Sigmoid colon (tissue), 7 donors: ENCODE data around the gene PLOD3. TPM values are rescaled to one million over a fixed set of nuclear protein-coding genes. Genes with fewer than 3 reads are reported as not detected.

Source experiments
- DNase-seq: peaks from one replicate; pipeline ENCODE4 v3.0.0-alpha.2; 2019
- H3K27ac ChIP-seq, 4 donors: fragments of 200-600 bp; sonication (generic); one replicate each; pipeline ENCODE4 v1.5.1; 2016 to 2019; ENCODE audit warnings: mild to moderate bottlenecking in 1 of 4
- H3K27me3 ChIP-seq, 3 donors: fragments of 200-600 bp; sonication (generic); one replicate each; pipeline ENCODE4 v1.5.1; 2019; ENCODE audit warnings: mild to moderate bottlenecking in 1 of 3
- H3K36me3 ChIP-seq, 4 donors: fragments of 200-600 bp; sonication (generic); one replicate each; pipeline ENCODE4 v1.5.1; 2016 to 2019
- H3K4me1 ChIP-seq, 4 donors: fragments of 200-600 bp; sonication (generic); one replicate each; pipeline ENCODE4 v1.5.1; 2017 to 2019
- H3K4me3 ChIP-seq, 4 donors: fragments of 200-600 bp; sonication (generic); one replicate each; pipeline ENCODE4 v1.5.1; 2017 to 2019; ENCODE audit warnings: mild to moderate bottlenecking in 2 of 4, moderate library complexity in 1 of 4
- H3K9me3 ChIP-seq, 4 donors: fragments of 200-600 bp in 3 of 4; sonication (generic) in 3 of 4; one replicate each; pipeline versions ENCODE4 v1.5.1 to v1.6.1; 2013 to 2019
- EP300 ChIP-seq, 4 donors: sonication (generic); formaldehyde crosslinking; IDR thresholded peaks; one replicate each; pipeline ENCODE4 v1.6.1; 2017; ENCODE audit warnings: antibody characterized with exemption in 4 of 4
- POLR2A ChIP-seq, 2 donors: fragments of 450-650 bp; IDR thresholded peaks; one replicate each; pipeline ENCODE4 v1.6.1; 2016; ENCODE audit warnings: antibody characterized with exemption in 2 of 2, mild to moderate bottlenecking in 2 of 2, moderate library complexity in 2 of 2
- POLR2AphosphoS5 ChIP-seq, 4 donors: sonication (generic); formaldehyde crosslinking; IDR thresholded peaks; one replicate each; pipeline ENCODE4 v1.6.1; 2017; ENCODE audit warnings: antibody characterized with exemption in 4 of 4
- WGBS, 2 donors: extraction: QIAGEN DNeasy Blood & Tissue Kit; methylation state at CpG; one replicate each; pipeline ENCODE4 v1.1.7; 2013; 5-methylcytosine and 5-hydroxymethylcytosine counted together
- intact Hi-C: fragments of 100-400 bp; cut with DNase I; formaldehyde crosslinking; loops from one replicate; pipeline ENCODE4 v1.15.1; 2023
- polyA plus RNA-seq, 3 donors: library from polyadenylated mRNA; stranded (reverse); fragments of 200-250 nt; gene quantifications; one replicate each; pipeline ENCODE4 v1.2.3, GENCODE V29; 2013
- small RNA-seq, 3 donors: library from RNA; depleted of rRNA; stranded (forward); fragments of <200 nt; gene quantifications; one replicate each; pipeline ENCODE3, GENCODE V24; 2016
- total RNA-seq, 4 donors: library from RNA; depleted of rRNA; stranded (reverse); fragments of >200 nt; gene quantifications; one replicate each; pipeline ENCODE4 v1.1.0, GENCODE V29; 2016
- TF ChIP-seq, protein P1 (sequence below), 4 experiments: fragments of 450-650 bp in 3 of 4; fragments of 200-600 bp in 1 of 4; IDR thresholded peaks; one replicate each; pipeline ENCODE4 v1.5.1; 2016 to 2019; ENCODE audit warnings: antibody characterized with exemption in 4 of 4, mild to moderate bottlenecking in 3 of 4, moderate library complexity in 2 of 4
- donor health status: healthy with polysubstance abuse.
- donor health status: Bipolar disorder and iron deficiency.
- donor health status: healthy.

Gene PLOD3
- total and polyA plus RNA-seq, 7 donors = 18.0 to 57.3 (median 26.0) TPM

- no peak for DNase-seq
- peaks cover 5 to 48% (median 17%) of the 10 kb centered on the region in 4 donors for H3K36me3 ChIP-seq
- peaks cover 28 to 49% (median 39%) of the 10 kb centered on the region in 3 donors for H3K27me3 ChIP-seq
- H3K9me3 ChIP-seq = no peaks in the 10 kb centered on the region
- no peak overlapping the region for H3K27ac ChIP-seq
- intact Hi-C loops = loop anchor here (10.0 kb wide), 1 partner anchor 265 kb away; the partner anchor contains the start of gene ACHE
- 81 to 83% methylated on average over 31 of the region's 31 CpGs for WGBS, 2 donors
- peaks cover 0 to 35% (median 33%) of the 10 kb centered on the region in 4 donors for H3K4me1 ChIP-seq
- TF ChIP-seq EP300 (IDR thresholded peaks at IDR 0.05) (no peak), POLR2AphosphoS5 (IDR thresholded peaks at IDR 0.05) (no peak), POLR2A (IDR thresholded peaks at IDR 0.05) (no peak)
- TF ChIP-seq, protein P1, sequence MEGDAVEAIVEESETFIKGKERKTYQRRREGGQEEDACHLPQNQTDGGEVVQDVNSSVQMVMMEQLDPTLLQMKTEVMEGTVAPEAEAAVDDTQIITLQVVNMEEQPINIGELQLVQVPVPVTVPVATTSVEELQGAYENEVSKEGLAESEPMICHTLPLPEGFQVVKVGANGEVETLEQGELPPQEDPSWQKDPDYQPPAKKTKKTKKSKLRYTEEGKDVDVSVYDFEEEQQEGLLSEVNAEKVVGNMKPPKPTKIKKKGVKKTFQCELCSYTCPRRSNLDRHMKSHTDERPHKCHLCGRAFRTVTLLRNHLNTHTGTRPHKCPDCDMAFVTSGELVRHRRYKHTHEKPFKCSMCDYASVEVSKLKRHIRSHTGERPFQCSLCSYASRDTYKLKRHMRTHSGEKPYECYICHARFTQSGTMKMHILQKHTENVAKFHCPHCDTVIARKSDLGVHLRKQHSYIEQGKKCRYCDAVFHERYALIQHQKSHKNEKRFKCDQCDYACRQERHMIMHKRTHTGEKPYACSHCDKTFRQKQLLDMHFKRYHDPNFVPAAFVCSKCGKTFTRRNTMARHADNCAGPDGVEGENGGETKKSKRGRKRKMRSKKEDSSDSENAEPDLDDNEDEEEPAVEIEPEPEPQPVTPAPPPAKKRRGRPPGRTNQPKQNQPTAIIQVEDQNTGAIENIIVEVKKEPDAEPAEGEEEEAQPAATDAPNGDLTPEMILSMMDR (IDR thresholded peaks at IDR 0.05) = no peak
- no peak overlapping the region for H3K4me3 ChIP-seq
Measured at GRCh38 chr7:101159696-101160674, 57.4 kb downstream of the PLOD3 start.

GRCh38 chr7:101156866-101157589 lies 60.4 kb downstream of the PLOD3 start:
- 56 to 84% methylated on average over 14 of the region's 14 CpGs for WGBS, 2 donors
- Histone ChIP-seq H3K27ac (no peak overlapping the region), H3K36me3 (peaks cover 5 to 48% (median 17%) of the 10 kb centered on the region in 4 donors), H3K4me1 (peaks cover 0 to 17% (median 14%) of the 10 kb centered on the region in 4 donors), H3K27me3 (peaks cover 0 to 20% (median 9%) of the 10 kb centered on the region in 3 donors), H3K9me3 (no peaks in the 10 kb centered on the region), H3K4me3 (no peak overlapping the region)
- TF ChIP-seq, protein P1 (IDR thresholded peaks at IDR 0.05) = no peak
- TF ChIP-seq POLR2A (IDR thresholded peaks at IDR 0.05) = no peak
- TF ChIP-seq EP300 (IDR thresholded peaks at IDR 0.05) = no peak
- TF ChIP-seq POLR2AphosphoS5 (IDR thresholded peaks at IDR 0.05) = no peak
- intact Hi-C loops = no loop called here
- DNase-seq = no peak

DNA sequence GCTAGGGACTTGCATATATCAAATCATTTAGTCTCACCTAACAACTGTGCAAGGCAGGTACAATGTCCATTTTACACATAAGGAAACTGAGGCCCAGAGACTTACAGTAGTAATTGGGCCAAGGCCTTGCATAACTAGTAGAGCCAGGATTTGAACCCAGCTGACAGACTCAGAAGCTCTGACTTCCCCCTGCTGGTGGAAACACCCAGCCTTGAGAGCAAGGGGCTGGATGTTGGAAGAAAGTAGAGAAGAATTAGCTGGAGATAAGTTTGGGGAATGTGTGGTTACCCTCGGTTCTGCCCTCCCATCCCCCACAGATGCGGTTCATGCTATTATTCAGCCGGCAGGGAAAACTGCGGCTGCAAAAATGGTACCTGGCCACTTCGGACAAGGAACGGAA lies 61.1 kb downstream of the PLOD3 start:
- Histone ChIP-seq H3K9me3 (no peaks in the 10 kb centered on the region), H3K27me3 (peaks cover 0 to 12% (median 2%) of the 10 kb centered on the region in 3 donors), H3K4me3 (no peak overlapping the region), H3K36me3 (peaks cover 5 to 44% (median 17%) of the 10 kb centered on the region in 4 donors), H3K4me1 (peaks cover 0 to 17% (median 14%) of the 10 kb centered on the region in 4 donors), H3K27ac (no peak overlapping the region)
- DNase-seq = no peak
- TF ChIP-seq EP300 (IDR thresholded peaks at IDR 0.05) = no peak
- TF ChIP-seq POLR2AphosphoS5 (IDR thresholded peaks at IDR 0.05) = no peak
- TF ChIP-seq POLR2A (IDR thresholded peaks at IDR 0.05) = no peak
- TF ChIP-seq, protein P1 (IDR thresholded peaks at IDR 0.05) = no peak
- intact Hi-C loops = no loop called here
- 86 to 94% methylated on average over 6 of the region's 6 CpGs for WGBS, 2 donors

Small RNA genes within 50 kb of the gene (small RNA-seq; reads per million reads assigned to genes)
- gene MIR4653 = 0 reads per million in 3 donors

Other genes starting within 250 kb of the PLOD3 start
- 1 to 10 TPM in 3 of 4 donors, under 1 TPM in 1; 0.14 to 8.6 (median 1.7) TPM for gene MUC12, start 248.0 kb downstream of the PLOD3 start, total RNA-seq
- 100 to 1,000 TPM in 2 of 3 donors, 10 to 100 TPM in 1; 64.3 to 553 (median 136) TPM for gene MUC12, start 248.0 kb downstream of the PLOD3 start, polyA plus RNA-seq
- under 1 TPM in 2 of 4 donors, not detected in 2; under 0.01 to 0.83 TPM for gene MUC17, start 197.5 kb downstream of the PLOD3 start, total RNA-seq
- 1 to 10 TPM; 1.2 to 5.4 (median 5.1) TPM for gene MUC17, start 197.5 kb downstream of the PLOD3 start, polyA plus RNA-seq
- gene TRIM56, start 132.1 kb downstream of the PLOD3 start, total RNA-seq = 10 to 100 TPM; 11.8 to 23.3 (median 13.7) TPM
- 10 to 100 TPM in 1 of 3 donors, 1 to 10 TPM in 2; 6.0 to 25.6 (median 7.2) TPM for gene TRIM56, start 132.1 kb downstream of the PLOD3 start, polyA plus RNA-seq
- gene SERPINE1, start 90.5 kb downstream of the PLOD3 start, total RNA-seq = 10 to 100 TPM in 2 of 4 donors, 1 to 10 TPM in 2; 1.5 to 21.3 (median 11.7) TPM
- 10 to 100 TPM in 1 of 3 donors, 1 to 10 TPM in 1, under 1 TPM in 1; 0.46 to 10.0 (median 1.8) TPM for gene SERPINE1, start 90.5 kb downstream of the PLOD3 start, polyA plus RNA-seq
- 10 to 100 TPM; 15.8 to 31.4 (median 26.9) TPM for gene AP1S1, start 63.1 kb downstream of the PLOD3 start, total RNA-seq
- 100 to 1,000 TPM; 100 to 135 (median 132) TPM for gene AP1S1, start 63.1 kb downstream of the PLOD3 start, polyA plus RNA-seq
- gene VGF, start 52.0 kb downstream of the PLOD3 start, total RNA-seq = under 1 TPM in 2 of 4 donors, not detected in 2; 0.55 to 0.68 TPM
- gene VGF, start 52.0 kb downstream of the PLOD3 start, polyA plus RNA-seq = under 1 TPM in 1 of 3 donors, not detected in 2; 0.54 TPM
- gene NAT16, start 37.3 kb downstream of the PLOD3 start, total RNA-seq = not detected
- gene NAT16, start 37.3 kb downstream of the PLOD3 start, polyA plus RNA-seq = under 1 TPM in 1 of 3 donors, not detected in 2; 0.23 TPM
- gene MOGAT3, start 16.5 kb downstream of the PLOD3 start, total RNA-seq = not detected
- 10 to 100 TPM in 1 of 3 donors, 1 to 10 TPM in 2; 3.6 to 27.2 (median 3.7) TPM for gene MOGAT3, start 16.5 kb downstream of the PLOD3 start, polyA plus RNA-seq
- 10 to 100 TPM; 64.8 to 97.4 (median 84.7) TPM for gene ZNHIT1, start 584 bp upstream of the PLOD3 start, total RNA-seq
- gene ZNHIT1, start 584 bp upstream of the PLOD3 start, polyA plus RNA-seq = 100 to 1,000 TPM; 126 to 200 (median 154) TPM
- gene CLDN15, start 20.2 kb upstream of the PLOD3 start, total RNA-seq = 10 to 100 TPM in 1 of 4 donors, 1 to 10 TPM in 3; 2.5 to 16.3 (median 3.9) TPM
- gene CLDN15, start 20.2 kb upstream of the PLOD3 start, polyA plus RNA-seq = 10 to 100 TPM in 1 of 3 donors, 1 to 10 TPM in 2; 3.6 to 14.2 (median 9.0) TPM
- 100 to 1,000 TPM; 237 to 443 (median 426) TPM for gene FIS1, start 27.5 kb upstream of the PLOD3 start, total RNA-seq
- gene FIS1, start 27.5 kb upstream of the PLOD3 start, polyA plus RNA-seq = 100 to 1,000 TPM; 190 to 284 (median 252) TPM
- 10 to 100 TPM; 30.7 to 38.5 (median 32.0) TPM for gene IFT22, start 104.2 kb upstream of the PLOD3 start, total RNA-seq
- gene IFT22, start 104.2 kb upstream of the PLOD3 start, polyA plus RNA-seq = 10 to 100 TPM in 2 of 3 donors, 1 to 10 TPM in 1; 7.6 to 19.2 (median 11.9) TPM
- gene COL26A1, start 145.3 kb upstream of the PLOD3 start, total RNA-seq = not detected
- gene COL26A1, start 145.3 kb upstream of the PLOD3 start, polyA plus RNA-seq = under 1 TPM in 1 of 3 donors, not detected in 2; 0.13 TPM